GM12872 (cell line): ENCODE results near the gene PLEK.

Source experiments
- TF ChIP-seq, protein P1 (sequence below): IDR thresholded peaks from 3 replicates; pipeline ENCODE4 v1.5.1; 2011; ENCODE audit warnings: low read depth, mild to moderate bottlenecking, low read length, moderate library complexity; ENCODE audit not compliant: insufficient read depth

The PLEK gene

DNA sequence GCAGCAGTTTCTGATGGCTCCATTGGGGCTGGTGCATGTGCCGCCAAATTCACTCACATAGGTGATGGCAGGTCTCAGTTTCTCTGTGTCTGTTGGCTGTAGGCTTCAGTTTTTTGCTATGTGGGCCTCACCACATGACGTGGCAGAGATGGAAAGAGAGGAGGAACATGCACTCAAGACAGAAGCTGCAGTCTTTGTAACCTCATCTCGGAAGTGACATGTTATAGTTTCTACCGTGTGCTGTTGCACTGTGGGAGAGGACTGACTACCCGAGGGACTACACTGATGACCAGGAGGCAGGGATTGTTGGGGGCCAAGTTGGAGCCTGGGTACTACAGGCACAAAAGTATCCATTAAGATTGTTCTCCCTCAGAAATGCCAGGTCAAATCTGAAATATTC is 36.2 kb upstream of the PLEK start:
- TF ChIP-seq, protein P1, sequence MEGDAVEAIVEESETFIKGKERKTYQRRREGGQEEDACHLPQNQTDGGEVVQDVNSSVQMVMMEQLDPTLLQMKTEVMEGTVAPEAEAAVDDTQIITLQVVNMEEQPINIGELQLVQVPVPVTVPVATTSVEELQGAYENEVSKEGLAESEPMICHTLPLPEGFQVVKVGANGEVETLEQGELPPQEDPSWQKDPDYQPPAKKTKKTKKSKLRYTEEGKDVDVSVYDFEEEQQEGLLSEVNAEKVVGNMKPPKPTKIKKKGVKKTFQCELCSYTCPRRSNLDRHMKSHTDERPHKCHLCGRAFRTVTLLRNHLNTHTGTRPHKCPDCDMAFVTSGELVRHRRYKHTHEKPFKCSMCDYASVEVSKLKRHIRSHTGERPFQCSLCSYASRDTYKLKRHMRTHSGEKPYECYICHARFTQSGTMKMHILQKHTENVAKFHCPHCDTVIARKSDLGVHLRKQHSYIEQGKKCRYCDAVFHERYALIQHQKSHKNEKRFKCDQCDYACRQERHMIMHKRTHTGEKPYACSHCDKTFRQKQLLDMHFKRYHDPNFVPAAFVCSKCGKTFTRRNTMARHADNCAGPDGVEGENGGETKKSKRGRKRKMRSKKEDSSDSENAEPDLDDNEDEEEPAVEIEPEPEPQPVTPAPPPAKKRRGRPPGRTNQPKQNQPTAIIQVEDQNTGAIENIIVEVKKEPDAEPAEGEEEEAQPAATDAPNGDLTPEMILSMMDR, result no peak

DNA sequence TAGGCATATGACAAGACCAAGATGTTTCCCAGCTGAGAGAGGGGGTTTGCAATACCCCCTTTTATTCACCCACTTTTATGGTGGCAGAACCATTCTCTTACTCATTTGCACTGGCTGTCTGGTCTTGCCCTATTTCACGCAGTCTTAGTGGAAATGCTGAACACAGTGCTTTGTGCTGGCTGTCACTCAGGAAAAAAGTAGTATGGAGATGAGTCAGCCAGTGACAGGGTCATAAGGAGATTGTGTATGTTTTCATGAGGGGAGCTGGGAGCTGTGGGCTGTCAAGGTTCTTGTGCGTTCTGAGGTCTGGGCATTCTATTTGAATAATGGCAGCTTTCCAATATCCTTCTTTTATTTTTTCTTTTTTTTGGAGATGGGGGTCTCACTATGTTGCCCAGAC is 34.4 kb upstream of the PLEK start:
- TF ChIP-seq, protein P1, result no peak

DNA sequence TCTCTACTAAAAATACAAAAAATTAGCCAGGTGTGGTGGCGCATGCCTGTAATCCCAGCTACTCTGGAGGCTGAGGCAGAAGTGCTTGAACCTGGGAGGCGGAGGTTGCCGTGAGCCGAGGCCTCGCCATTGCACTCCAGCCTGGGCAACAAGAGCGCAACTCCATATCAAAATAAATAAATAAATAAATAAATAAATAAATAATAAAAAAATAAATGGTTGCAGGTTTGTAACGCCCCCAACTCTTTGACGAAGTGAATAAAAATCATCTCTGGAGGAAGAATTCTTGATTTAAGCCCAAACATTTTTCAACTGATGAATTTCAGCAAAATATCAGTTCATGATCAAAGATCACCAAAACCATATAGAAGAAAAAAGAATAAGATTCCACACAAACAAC is 32.1 kb upstream of the PLEK start:
- TF ChIP-seq, protein P1, result no peak

DNA sequence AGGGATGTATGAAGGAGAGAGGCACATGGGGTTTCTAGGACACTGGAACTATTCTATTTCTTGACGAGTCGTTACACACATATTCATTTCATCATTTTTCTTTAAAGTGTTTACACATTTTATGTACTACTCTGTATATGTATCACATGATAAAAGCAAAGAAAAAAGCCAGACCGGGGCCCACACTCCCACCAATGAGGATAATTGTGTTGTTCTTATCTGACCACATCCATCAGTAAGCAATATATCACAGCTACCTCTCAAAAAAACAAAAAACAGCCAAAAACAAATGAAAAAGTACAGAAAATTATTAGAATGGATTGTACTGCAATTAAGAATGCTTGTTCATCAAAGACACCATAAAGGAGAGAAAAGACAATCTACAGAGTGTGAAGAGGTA is 31.2 kb upstream of the PLEK start:
- TF ChIP-seq, protein P1, result no peak

DNA sequence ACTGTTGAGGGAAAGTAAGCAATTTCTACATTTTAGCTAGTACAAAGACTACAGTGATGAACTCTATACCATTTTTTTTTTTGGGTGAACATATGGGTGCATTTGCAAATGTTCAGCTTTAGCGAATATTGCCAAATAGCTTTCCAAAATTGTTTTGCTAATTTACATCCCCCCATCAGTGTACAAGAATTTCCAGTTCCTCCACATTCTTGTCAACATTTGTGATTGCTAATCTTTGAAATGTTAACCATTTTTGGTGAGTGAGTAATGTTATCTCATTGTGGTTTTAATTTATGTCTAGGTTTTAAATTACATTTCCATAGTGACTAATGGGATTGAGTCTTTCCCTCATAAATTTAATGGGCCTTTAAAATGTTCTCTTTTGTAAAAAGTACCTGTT is 28.9 kb upstream of the PLEK start:
- TF ChIP-seq, protein P1, result no peak

DNA sequence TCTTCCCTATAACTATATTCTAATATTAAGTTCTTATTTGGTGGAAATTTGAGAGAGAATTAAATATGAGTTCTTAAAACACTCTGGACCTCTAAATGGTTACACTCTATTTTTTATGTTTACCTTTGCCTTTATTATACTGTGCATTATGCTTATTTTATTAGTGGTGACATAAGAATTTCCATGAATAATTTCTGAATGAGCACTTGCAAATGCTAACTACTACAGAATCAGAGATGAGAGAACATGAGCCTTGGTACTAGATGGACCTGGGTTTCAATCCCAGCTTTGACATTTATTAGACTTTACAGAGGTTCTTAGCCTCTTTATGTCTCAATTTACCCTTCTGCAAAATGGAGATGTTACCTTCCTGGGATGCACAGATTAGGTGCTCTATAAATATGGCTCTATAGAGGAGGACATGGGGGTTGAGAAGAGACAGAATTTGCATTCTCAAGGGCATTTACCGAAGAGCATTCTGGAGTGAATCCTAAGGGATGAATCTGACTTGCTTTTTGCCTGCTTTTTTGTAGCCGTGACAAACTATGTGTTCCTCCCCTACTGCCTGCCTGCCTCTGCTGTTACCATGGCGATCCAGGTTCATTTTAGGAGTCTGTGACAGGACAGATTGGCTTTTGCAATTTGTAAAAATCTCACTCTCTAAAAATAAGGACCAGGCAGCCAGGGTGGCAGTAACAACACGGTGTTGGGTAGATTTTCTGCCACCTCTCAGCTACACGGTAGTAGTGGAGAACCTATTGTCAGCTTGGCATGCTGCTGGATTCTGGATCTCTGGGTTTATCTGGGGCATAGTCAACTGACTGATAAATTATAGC is 24.6 kb upstream of the PLEK start:
- TF ChIP-seq, protein P1, result no peak

DNA sequence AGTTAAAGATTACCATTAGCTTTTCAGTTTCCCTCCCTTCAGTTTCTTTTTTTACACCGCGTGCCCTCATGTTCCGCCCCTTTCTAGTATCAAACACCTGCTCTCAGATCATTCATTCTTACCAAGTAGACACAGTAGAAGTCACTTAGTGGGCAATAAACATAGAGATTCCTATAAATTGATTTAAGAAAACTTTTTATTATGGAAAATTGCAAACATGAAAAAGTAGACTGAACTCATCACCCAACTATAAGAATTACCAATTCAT is 24.1 kb upstream of the PLEK start:
- TF ChIP-seq, protein P1, result no peak
